ENCODE results near the gene NLRP6.

Gene NLRP6

GRCh38 chr11:250740-251299 is 27.4 kb upstream of the NLRP6 start:
- no peak for TF ChIP-seq GATA2 (IDR thresholded peaks at IDR 0.05; ENCODE audit: low read depth, low read length)
- no peak for TF ChIP-seq GATA3 (IDR thresholded peaks at IDR 0.05; ENCODE audit: low read depth, low read length)

GRCh38 chr11:251550-251949 is 26.7 kb upstream of the NLRP6 start:
- no peak for TF ChIP-seq GATA3 (IDR thresholded peaks at IDR 0.05; ENCODE audit: low read depth, low read length)
- no peak for TF ChIP-seq GATA2 (IDR thresholded peaks at IDR 0.05; ENCODE audit: low read depth, low read length)

- TF ChIP-seq GATA3 (IDR thresholded peaks at IDR 0.05; ENCODE audit: low read depth, low read length), result no peak
- TF ChIP-seq GATA2 (IDR thresholded peaks at IDR 0.05; ENCODE audit: low read depth, low read length), result no peak
Observed at GRCh38 chr11:252666-253065, 25.5 kb upstream of the NLRP6 start.

- TF ChIP-seq GATA3 (IDR thresholded peaks at IDR 0.05; ENCODE audit: low read depth, low read length) (no peak), GATA2 (IDR thresholded peaks at IDR 0.05; ENCODE audit: low read depth, low read length) (no peak)
Observed at GRCh38 chr11:253160-253885, 24.9 kb upstream of the NLRP6 start.

- no peak for TF ChIP-seq GATA2 (IDR thresholded peaks at IDR 0.05; ENCODE audit: low read depth, low read length)
- no peak for TF ChIP-seq GATA3 (IDR thresholded peaks at IDR 0.05; ENCODE audit: low read depth, low read length)
Observed at GRCh38 chr11:253886-254270, 24.3 kb upstream of the NLRP6 start.

- no peak for TF ChIP-seq GATA2 (IDR thresholded peaks at IDR 0.05; ENCODE audit: low read depth, low read length)
- TF ChIP-seq GATA3 (IDR thresholded peaks at IDR 0.05; ENCODE audit: low read depth, low read length), result no peak
Observed at GRCh38 chr11:255176-255575, 23.0 kb upstream of the NLRP6 start.

- TF ChIP-seq GATA2 (IDR thresholded peaks at IDR 0.05; ENCODE audit: low read depth, low read length) (no peak), GATA3 (IDR thresholded peaks at IDR 0.05; ENCODE audit: low read depth, low read length) (no peak)
Observed at GRCh38 chr11:255816-256215, 22.4 kb upstream of the NLRP6 start.

GRCh38 chr11:256952-257737 is 21.1 kb upstream of the NLRP6 start:
- TF ChIP-seq GATA2 (IDR thresholded peaks at IDR 0.05; ENCODE audit: low read depth, low read length), result no peak
- no peak for TF ChIP-seq GATA3 (IDR thresholded peaks at IDR 0.05; ENCODE audit: low read depth, low read length)

GRCh38 chr11:257766-258493 is 20.3 kb upstream of the NLRP6 start:
- TF ChIP-seq GATA3 (IDR thresholded peaks at IDR 0.05; ENCODE audit: low read depth, low read length) (no peak), GATA2 (IDR thresholded peaks at IDR 0.05; ENCODE audit: low read depth, low read length) (no peak)

- no peak for TF ChIP-seq GATA3 (IDR thresholded peaks at IDR 0.05; ENCODE audit: low read depth, low read length)
- no peak for TF ChIP-seq GATA2 (IDR thresholded peaks at IDR 0.05; ENCODE audit: low read depth, low read length)
Observed at GRCh38 chr11:259413-259812, 18.8 kb upstream of the NLRP6 start.

GRCh38 chr11:261624-262023 is 16.6 kb upstream of the NLRP6 start:
- TF ChIP-seq GATA3 (IDR thresholded peaks at IDR 0.05; ENCODE audit: low read depth, low read length), result no peak
- no peak for TF ChIP-seq GATA2 (IDR thresholded peaks at IDR 0.05; ENCODE audit: low read depth, low read length)

- TF ChIP-seq GATA3 (IDR thresholded peaks at IDR 0.05; ENCODE audit: low read depth, low read length) (no peak), GATA2 (IDR thresholded peaks at IDR 0.05; ENCODE audit: low read depth, low read length) (no peak)
Observed at GRCh38 chr11:266676-267439, 11.3 kb upstream of the NLRP6 start.

- TF ChIP-seq GATA3 (IDR thresholded peaks at IDR 0.05; ENCODE audit: low read depth, low read length) (no peak), GATA2 (IDR thresholded peaks at IDR 0.05; ENCODE audit: low read depth, low read length) (no peak)
Observed at GRCh38 chr11:267491-267994, 10.7 kb upstream of the NLRP6 start.
